GM12892 (cell line): ENCODE results near the gene LHX6.

Experiments used
- POLR2A ChIP-seq: IDR thresholded peaks from 2 replicates; pipeline ENCODE4 v1.6.1; 2011; ENCODE audit warnings: low read depth, low read length, control low read depth
- POLR2AphosphoS5 ChIP-seq: IDR thresholded peaks from 2 replicates; pipeline ENCODE4 v1.6.1; 2011; ENCODE audit warnings: low read depth, low read length, control low read depth
- TAF1 ChIP-seq: IDR thresholded peaks from 2 replicates; pipeline ENCODE4 v1.6.1; 2011; ENCODE audit warnings: low read depth, mild to moderate bottlenecking, control low read depth, low read length, borderline replicate concordance

GRCh38 chr9:122168356-122168755 is 60.4 kb downstream of the LHX6 start:
- TF ChIP-seq POLR2AphosphoS5 (no peak), POLR2A (no peak), TAF1 (no peak)
